ENCODE measurements around the gene SELENOO.

DNA sequence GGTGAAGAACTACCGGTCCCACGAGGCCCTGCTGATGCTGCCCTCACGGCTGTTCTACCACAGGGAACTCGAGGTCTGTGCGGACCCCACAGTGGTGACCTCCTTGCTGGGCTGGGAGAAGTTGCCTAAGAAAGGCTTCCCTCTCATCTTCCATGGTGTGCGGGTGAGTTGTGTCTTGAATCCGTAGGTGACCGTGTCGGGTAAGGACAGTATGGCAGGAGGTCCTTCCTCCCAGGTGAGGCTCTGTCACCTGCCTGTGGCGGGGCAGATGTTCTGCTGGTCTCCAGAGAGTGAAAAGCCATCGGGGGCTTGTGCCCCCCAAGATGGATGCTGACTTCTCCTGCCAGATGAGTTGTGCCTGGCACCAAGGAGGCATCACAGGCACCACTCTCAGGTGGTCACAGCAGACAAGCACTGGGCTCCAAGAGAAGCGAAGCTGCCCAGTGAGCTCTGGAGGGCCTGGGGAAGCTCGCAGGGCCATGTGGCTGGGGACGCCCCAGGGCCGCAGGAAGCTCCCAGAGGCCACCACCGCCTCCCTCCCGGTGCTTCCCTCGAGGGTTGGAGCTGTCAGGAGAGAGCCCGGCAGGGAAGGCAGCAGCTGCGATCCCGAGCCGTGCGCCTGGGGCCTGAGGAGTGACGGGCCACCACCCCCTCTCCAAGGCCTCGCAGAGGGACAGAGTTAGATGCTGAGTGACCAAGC, 47.6 kb upstream of the SELENOO start:
- TF ChIP-seq, protein P1, sequence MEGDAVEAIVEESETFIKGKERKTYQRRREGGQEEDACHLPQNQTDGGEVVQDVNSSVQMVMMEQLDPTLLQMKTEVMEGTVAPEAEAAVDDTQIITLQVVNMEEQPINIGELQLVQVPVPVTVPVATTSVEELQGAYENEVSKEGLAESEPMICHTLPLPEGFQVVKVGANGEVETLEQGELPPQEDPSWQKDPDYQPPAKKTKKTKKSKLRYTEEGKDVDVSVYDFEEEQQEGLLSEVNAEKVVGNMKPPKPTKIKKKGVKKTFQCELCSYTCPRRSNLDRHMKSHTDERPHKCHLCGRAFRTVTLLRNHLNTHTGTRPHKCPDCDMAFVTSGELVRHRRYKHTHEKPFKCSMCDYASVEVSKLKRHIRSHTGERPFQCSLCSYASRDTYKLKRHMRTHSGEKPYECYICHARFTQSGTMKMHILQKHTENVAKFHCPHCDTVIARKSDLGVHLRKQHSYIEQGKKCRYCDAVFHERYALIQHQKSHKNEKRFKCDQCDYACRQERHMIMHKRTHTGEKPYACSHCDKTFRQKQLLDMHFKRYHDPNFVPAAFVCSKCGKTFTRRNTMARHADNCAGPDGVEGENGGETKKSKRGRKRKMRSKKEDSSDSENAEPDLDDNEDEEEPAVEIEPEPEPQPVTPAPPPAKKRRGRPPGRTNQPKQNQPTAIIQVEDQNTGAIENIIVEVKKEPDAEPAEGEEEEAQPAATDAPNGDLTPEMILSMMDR (IDR thresholded peaks at IDR 0.05 in 2 of 3, conservative IDR thresholded peaks at IDR 0.05 in 1 of 3; ENCODE audit: borderline replicate concordance in 1 of 3, insufficient read depth in 1 of 3, low read depth in 2 of 3, low read length in 2 of 3), result no peak
- TF ChIP-seq POLR2A (IDR thresholded peaks at IDR 0.05; ENCODE audit: borderline replicate concordance, extremely low read depth, insufficient read depth, insufficient read length) (no peak), SRF (IDR thresholded peaks at IDR 0.05; ENCODE audit: low read depth) (no peak), EZH2 (IDR thresholded peaks at IDR 0.05) (no peak), ZNF274 (IDR thresholded peaks at IDR 0.05; ENCODE audit: low read depth, low read length) (no peak), POLR2AphosphoS5 (IDR thresholded peaks at IDR 0.05; ENCODE audit: low read depth, low read length) (no peak), EZH2phosphoT487 (IDR thresholded peaks at IDR 0.05; ENCODE audit: borderline replicate concordance) (no peak), SP1 (IDR thresholded peaks at IDR 0.05; ENCODE audit: low read depth) (no peak), ELF1 (IDR thresholded peaks at IDR 0.05; ENCODE audit: borderline replicate concordance, low read depth) (no peak), CEBPB (IDR thresholded peaks at IDR 0.05; ENCODE audit: low read depth) (no peak)
- TF ChIP-seq, protein P2, sequence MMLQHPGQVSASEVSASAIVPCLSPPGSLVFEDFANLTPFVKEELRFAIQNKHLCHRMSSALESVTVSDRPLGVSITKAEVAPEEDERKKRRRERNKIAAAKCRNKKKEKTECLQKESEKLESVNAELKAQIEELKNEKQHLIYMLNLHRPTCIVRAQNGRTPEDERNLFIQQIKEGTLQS (IDR thresholded peaks at IDR 0.05), result no peak

Data from HCT116 (cell line).